GM12872 (cell line): Measurements from ENCODE around the gene FOXQ1.

Source experiments
- CTCF ChIP-seq: IDR thresholded peaks from 3 replicates; pipeline ENCODE4 v1.5.1; 2011; ENCODE audit warnings: low read depth, mild to moderate bottlenecking, low read length, moderate library complexity; ENCODE audit not compliant: insufficient read depth

FOXQ1 gene

GRCh38 chr6:1324936-1325335, 13.0 kb downstream of the FOXQ1 start:
- TF ChIP-seq CTCF, result no peak

- TF ChIP-seq CTCF, result no peak
Measured at GRCh38 chr6:1325461-1326309, 13.8 kb downstream of the FOXQ1 start.

DNA sequence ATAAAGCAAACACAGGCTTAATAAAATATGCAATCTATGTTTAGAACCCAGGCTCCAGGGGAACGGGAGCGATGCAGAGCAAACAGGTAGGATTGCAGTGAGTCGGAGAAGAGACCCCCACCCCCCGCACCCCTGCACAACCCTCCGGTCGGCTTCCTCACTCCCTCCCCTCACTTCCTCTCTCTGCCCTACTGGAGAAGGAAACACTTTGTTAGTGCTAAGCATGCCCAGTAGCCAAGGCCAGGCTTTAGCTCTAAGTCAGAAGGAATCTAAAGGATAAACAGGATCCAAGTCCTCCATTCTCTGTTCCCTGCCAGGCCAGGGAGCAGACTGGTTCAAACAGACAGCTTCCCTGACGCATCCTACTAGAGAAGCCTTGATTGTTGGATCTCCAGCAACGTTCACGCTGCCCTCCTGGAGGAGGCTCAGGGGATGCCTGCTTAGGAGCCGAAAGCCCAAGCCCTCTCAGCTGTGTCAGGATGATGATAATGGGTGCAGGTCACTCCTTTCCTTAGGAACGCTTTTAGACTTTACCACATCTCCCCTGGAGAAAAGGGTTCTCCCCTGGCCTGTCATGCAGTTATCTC, 14.7 kb downstream of the FOXQ1 start:
- TF ChIP-seq CTCF, result no peak

GRCh38 chr6:1327630-1328029, 15.7 kb downstream of the FOXQ1 start:
- TF ChIP-seq CTCF, result no peak

DNA sequence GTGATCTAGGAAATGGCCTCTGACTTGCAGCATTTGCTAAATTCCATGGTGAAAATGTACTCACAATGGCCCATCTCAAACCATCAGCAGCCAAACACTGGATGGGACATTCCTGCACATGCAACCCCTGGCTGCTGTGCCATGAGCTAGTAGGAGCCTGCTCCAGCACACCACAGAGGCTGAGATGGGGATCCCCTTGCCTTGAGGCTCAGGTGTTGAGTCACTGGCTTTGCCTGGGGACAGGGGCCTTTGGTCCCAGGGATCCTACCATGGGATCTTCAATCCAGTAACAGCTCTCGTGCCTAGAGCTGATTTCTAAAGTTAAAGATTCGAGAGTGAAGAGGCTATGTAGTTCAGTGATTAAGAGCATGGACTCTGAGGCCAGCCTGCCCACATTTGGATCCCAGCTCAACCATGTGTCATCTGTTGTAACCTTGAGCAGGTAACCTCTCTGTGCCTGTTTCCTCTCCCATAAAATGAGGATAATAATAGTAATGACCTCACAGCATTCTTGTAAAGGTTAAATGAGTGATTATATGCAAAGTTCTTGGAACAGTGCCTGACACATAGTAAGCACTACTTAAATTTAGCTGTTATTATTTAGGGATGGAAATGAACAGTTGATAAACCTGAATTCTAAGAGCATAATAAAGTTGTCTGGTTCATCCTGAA, 16.4 kb downstream of the FOXQ1 start:
- TF ChIP-seq CTCF, result no peak

- TF ChIP-seq CTCF, result no peak
Measured at GRCh38 chr6:1329708-1330107, 17.8 kb downstream of the FOXQ1 start.

DNA sequence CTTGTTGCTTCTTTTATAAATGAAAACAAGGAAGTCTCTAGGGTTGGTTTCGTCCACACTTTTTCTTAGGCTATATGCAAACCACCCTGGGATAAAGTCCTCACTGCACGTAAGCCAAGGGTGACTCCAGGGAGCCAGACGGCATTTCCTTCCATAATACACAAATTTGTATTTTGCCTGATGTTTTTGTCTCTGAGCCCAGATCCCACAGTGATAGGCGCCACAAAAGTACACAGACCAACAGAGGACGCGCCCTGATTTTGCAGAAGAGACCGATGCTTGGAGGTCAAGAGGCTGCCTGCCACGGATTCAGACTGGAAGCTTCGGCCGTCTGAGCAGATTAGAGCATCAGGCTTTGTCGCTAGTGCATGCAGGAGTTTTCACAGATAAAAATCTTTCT, 22.8 kb downstream of the FOXQ1 start:
- TF ChIP-seq CTCF, result no peak
